ENCODE measurements around the gene IL17REL. TPM values are rescaled to one million over a fixed set of nuclear protein-coding genes. Genes with fewer than 3 reads are reported as not detected.

Gene IL17REL
- total RNA-seq, 4 donors from 2014 or later: not detected

- no peak for ATAC-seq
- Histone ChIP-seq H3K36me3 (no peaks in the 10 kb centered on the region), H3K27me3 (peaks cover 82% of the 10 kb centered on the region), H3K9me3 (peaks cover 0 to 3% (median 0%) of the 10 kb centered on the region in 3 donors), H3K4me3 (no peak overlapping the region), H3K4me1 (no peaks in the 10 kb centered on the region), H3K27ac (no peak overlapping the region)
- TF ChIP-seq POLR2AphosphoS5 (IDR thresholded peaks at IDR 0.05) (no peak), EP300 (IDR thresholded peaks at IDR 0.05) (no peak), POLR2A (IDR thresholded peaks at IDR 0.05) (no peak)
- TF ChIP-seq, protein P1, sequence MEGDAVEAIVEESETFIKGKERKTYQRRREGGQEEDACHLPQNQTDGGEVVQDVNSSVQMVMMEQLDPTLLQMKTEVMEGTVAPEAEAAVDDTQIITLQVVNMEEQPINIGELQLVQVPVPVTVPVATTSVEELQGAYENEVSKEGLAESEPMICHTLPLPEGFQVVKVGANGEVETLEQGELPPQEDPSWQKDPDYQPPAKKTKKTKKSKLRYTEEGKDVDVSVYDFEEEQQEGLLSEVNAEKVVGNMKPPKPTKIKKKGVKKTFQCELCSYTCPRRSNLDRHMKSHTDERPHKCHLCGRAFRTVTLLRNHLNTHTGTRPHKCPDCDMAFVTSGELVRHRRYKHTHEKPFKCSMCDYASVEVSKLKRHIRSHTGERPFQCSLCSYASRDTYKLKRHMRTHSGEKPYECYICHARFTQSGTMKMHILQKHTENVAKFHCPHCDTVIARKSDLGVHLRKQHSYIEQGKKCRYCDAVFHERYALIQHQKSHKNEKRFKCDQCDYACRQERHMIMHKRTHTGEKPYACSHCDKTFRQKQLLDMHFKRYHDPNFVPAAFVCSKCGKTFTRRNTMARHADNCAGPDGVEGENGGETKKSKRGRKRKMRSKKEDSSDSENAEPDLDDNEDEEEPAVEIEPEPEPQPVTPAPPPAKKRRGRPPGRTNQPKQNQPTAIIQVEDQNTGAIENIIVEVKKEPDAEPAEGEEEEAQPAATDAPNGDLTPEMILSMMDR (IDR thresholded peaks at IDR 0.05): no peak
- 83% methylated on average over 2 of the region's 35 CpGs; no CpG with 5 or more reads in 1 of the 2 donors for WGBS, 2 donors (ENCODE audit: low coverage in 1 of 2)
Observed at GRCh38 chr22:50045211-50046018, 32.9 kb upstream of the IL17REL start.

- no peaks in the 10 kb centered on the region for H3K36me3 ChIP-seq
- TF ChIP-seq EP300 (IDR thresholded peaks at IDR 0.05) (no peak), POLR2AphosphoS5 (IDR thresholded peaks at IDR 0.05) (no peak), POLR2A (IDR thresholded peaks at IDR 0.05) (no peak)
- TF ChIP-seq, protein P1 (IDR thresholded peaks at IDR 0.05): no peak
- WGBS, 2 donors (ENCODE audit: low coverage in 1 of 2): 48 to 80% methylated on average over 10 to 11 of the region's 30 CpGs
- peaks cover 0 to 8% (median 0%) of the 10 kb centered on the region in 3 donors for H3K9me3 ChIP-seq
- H3K27ac ChIP-seq: no peak overlapping the region
- no peak overlapping the region for H3K4me3 ChIP-seq
- ATAC-seq: no peak
- H3K4me1 ChIP-seq: no peaks in the 10 kb centered on the region
- H3K27me3 ChIP-seq: peaks cover 82% of the 10 kb centered on the region
Observed at GRCh38 chr22:50044485-50045118, 32.0 kb upstream of the IL17REL start.

DNA sequence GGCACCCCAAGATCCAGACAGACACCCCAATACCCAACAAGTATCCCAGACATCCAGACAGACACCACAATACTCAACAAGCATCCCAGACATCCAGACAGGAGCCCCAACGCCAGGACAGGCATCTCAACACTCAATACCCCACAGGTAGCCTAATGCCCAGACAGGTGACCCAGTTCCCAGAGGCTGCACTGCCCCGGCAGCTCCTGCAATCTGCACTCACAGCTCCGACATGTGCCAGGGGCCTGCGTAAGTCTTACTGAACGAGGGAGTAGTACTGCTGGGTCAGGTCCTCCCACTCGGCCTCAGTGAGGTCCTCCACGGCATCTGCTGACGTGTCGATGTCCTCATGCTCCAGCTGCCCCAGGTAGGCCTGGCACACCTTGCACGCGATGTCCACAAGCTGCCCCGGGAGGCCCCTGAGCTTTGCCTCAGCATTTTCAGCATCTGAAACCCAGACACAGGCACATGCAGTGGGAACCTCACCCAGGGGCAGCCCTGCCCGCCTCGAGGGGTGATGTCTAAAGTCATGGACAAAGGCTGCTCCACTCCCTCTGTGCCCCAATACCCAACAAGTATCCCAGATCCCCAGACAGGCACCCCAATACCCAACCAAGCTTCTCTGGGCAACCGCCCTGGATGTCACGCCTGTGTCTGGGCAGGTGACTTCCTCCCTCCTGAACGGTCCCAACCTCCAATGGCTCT lies 28.9 kb upstream of the IL17REL start:
- Histone ChIP-seq H3K9me3 (peaks cover 0 to 22% (median 0%) of the 10 kb centered on the region in 3 donors), H3K4me1 (no peaks in the 10 kb centered on the region), H3K36me3 (no peaks in the 10 kb centered on the region), H3K4me3 (no peak overlapping the region), H3K27ac (no peak overlapping the region), H3K27me3 (peaks cover 71% of the 10 kb centered on the region)
- TF ChIP-seq POLR2AphosphoS5 (IDR thresholded peaks at IDR 0.05) (no peak), EP300 (IDR thresholded peaks at IDR 0.05) (no peak), POLR2A (IDR thresholded peaks at IDR 0.05) (no peak)
- TF ChIP-seq, protein P1 (IDR thresholded peaks at IDR 0.05): no peak
- ATAC-seq: no peak
- WGBS, 2 donors (ENCODE audit: low coverage in 1 of 2): 86% methylated on average over 1 of the region's 17 CpGs; no CpG with 5 or more reads in 1 of the 2 donors

DNA sequence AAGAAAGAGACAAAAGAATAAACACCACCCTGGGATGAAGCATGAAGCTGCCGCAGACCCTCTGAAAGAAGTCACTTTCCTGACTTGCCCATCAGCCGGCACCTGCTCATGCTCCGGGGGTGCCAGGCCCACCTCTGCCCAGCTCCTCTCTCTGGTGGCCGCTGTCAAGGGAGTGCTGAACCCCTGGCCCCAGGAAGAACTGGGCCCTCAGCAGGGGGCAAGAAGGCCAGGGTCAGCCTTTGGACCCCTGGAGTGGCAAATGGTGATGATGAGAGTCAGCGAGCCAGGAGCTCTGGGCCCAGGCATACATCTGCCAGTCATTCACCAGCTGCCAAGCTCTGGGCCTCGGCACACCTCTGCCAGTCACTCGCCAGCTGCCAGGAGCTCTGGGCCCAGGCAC lies 28.2 kb upstream of the IL17REL start:
- H3K27me3 ChIP-seq: peaks cover 69% of the 10 kb centered on the region
- no peak overlapping the region for H3K4me3 ChIP-seq
- no peak for ATAC-seq
- TF ChIP-seq EP300 (IDR thresholded peaks at IDR 0.05) (no peak), POLR2A (IDR thresholded peaks at IDR 0.05) (no peak), POLR2AphosphoS5 (IDR thresholded peaks at IDR 0.05) (no peak)
- TF ChIP-seq, protein P1 (IDR thresholded peaks at IDR 0.05): no peak
- H3K9me3 ChIP-seq: peaks cover 0 to 22% (median 0%) of the 10 kb centered on the region in 3 donors
- WGBS, 2 donors (ENCODE audit: low coverage in 1 of 2): 80 to 100% methylated on average over 1 to 2 of the region's 7 CpGs
- no peak overlapping the region for H3K27ac ChIP-seq
- H3K36me3 ChIP-seq: no peaks in the 10 kb centered on the region
- no peaks in the 10 kb centered on the region for H3K4me1 ChIP-seq
